GM19193 (cell line): ENCODE data around the gene FAM20C.

Source experiments
- POLR2A ChIP-seq: IDR thresholded peaks from 4 replicates; pipeline ENCODE4 v1.6.1; 2011; ENCODE audit not compliant: insufficient read depth, insufficient read length; ENCODE audit errors: extremely low read depth

FAM20C gene

GRCh38 chr7:155469-155900 is 36.9 kb upstream of the FAM20C start:
- no peak for TF ChIP-seq POLR2A

- no peak for TF ChIP-seq POLR2A
Measured at GRCh38 chr7:156111-157007, 36.0 kb upstream of the FAM20C start.

GRCh38 chr7:157008-157310 is 35.4 kb upstream of the FAM20C start:
- no peak for TF ChIP-seq POLR2A

- TF ChIP-seq POLR2A, result no peak
Measured at GRCh38 chr7:157771-158625, 34.4 kb upstream of the FAM20C start.

GRCh38 chr7:158771-159170 is 33.6 kb upstream of the FAM20C start:
- no peak for TF ChIP-seq POLR2A

GRCh38 chr7:159370-160270 is 32.8 kb upstream of the FAM20C start:
- no peak for TF ChIP-seq POLR2A

GRCh38 chr7:160958-161725 is 31.2 kb upstream of the FAM20C start:
- no peak for TF ChIP-seq POLR2A

- no peak for TF ChIP-seq POLR2A
Measured at GRCh38 chr7:162632-163297, 29.6 kb upstream of the FAM20C start.

GRCh38 chr7:163298-163695 is 29.1 kb upstream of the FAM20C start:
- no peak for TF ChIP-seq POLR2A

GRCh38 chr7:163971-164881 is 28.1 kb upstream of the FAM20C start:
- TF ChIP-seq POLR2A, result no peak

- no peak for TF ChIP-seq POLR2A
Measured at GRCh38 chr7:164882-165660, 27.3 kb upstream of the FAM20C start.
